HG02678 (cell line): ENCODE data around the gene RBMX.

Source experiments
- ATAC-seq: cut with Tn5 transposase; IDR thresholded peaks from one replicate; pipeline ENCODE4 v1.9.1; 2021; ENCODE audit warnings: mild to moderate bottlenecking, moderate library complexity; ENCODE audit not compliant: unreplicated experiment

Gene RBMX

GRCh38 chrX:136849395-136849794, 31.1 kb downstream of the RBMX start:
- ATAC-seq: no peak

GRCh38 chrX:136847874-136848273, 32.7 kb downstream of the RBMX start:
- ATAC-seq: no peak

- ATAC-seq: no peak
Observed at GRCh38 chrX:136839196-136839595, 41.3 kb downstream of the RBMX start.

GRCh38 chrX:136835761-136836160, 44.8 kb downstream of the RBMX start:
- no peak for ATAC-seq

- no peak for ATAC-seq
Observed at GRCh38 chrX:136829413-136829812, 51.1 kb downstream of the RBMX start.

GRCh38 chrX:136828830-136829229, 51.7 kb downstream of the RBMX start:
- ATAC-seq: no peak

GRCh38 chrX:136827026-136827425, 53.5 kb downstream of the RBMX start:
- no peak for ATAC-seq

GRCh38 chrX:136825771-136826170, 54.8 kb downstream of the RBMX start:
- no peak for ATAC-seq
